ENCODE data around the gene CXCL6.

The CXCL6 gene

DNA sequence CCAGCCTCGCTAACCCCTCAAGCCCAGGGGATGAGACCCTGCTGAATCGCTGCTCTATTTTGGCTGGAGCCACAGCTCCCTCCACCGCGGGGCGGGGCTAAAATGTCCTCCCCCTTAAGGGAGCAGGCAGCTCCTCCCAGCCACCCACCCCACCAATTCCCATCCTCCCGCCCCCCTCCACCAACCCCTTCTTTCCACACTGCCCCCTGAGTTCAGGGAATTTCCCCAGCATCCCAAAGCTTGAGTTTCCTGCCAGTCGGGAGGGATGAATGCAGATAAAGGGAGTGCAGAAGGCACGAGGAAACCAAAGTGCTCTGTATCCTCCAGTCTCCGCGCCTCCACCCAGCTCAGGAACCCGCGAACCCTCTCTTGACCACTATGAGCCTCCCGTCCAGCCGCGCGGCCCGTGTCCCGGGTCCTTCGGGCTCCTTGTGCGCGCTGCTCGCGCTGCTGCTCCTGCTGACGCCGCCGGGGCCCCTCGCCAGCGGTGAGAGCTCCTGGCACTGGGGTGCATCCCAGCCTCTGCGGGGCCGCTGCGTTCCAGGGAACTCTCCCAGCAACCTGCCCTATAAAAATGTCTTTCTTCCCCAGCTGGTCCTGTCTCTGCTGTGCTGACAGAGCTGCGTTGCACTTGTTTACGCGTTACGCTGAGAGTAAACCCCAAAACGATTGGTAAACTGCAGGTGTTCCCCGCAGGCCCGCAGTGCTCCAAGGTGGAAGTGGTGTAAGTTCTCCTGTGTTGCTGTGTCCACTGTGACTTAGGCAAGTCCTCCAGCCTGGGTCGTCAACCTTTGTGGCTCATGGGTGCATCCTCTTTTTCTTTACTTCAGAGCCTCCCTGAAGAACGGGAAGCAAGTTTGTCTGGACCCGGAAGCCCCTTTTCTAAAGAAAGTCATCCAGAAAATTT is at the start of gene CXCL6:
Gene CXCL6 (plus strand): TSS at position 306 of the 907 bp plus-strand sequence. CDS start 73 bp downstream, at position 379.
- no peak within 1 kb of the TSS for H3K27ac ChIP-seq
- TF ChIP-seq CTCF (conservative IDR thresholded peaks at IDR 0.05) (no peak), ZFX (IDR thresholded peaks at IDR 0.05) (no peak)

DNA sequence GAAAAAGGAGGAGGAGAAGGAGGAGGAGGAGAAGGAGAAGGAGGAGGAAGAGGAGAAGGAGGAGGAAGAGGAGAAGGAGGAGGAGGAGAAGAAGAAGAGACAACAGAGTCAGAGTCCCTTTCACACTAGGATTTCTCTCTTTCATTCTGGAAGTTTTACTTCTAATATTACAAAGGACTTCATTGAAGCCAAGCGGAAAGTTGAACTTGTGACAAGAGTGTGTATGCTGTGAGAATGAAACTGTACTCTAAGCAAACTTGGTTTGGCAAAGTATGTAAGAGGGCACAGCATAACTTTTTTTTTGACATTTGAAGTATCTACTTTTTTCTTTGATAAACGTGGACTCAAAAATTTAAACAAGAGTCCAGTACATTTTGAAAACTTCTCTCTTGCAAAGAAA is 48.1 kb upstream of the CXCL6 start:
- no peak overlapping the region for H3K27ac ChIP-seq
- TF ChIP-seq ZFX (IDR thresholded peaks at IDR 0.05) (no peak), CTCF (conservative IDR thresholded peaks at IDR 0.05) (no peak)

DNA sequence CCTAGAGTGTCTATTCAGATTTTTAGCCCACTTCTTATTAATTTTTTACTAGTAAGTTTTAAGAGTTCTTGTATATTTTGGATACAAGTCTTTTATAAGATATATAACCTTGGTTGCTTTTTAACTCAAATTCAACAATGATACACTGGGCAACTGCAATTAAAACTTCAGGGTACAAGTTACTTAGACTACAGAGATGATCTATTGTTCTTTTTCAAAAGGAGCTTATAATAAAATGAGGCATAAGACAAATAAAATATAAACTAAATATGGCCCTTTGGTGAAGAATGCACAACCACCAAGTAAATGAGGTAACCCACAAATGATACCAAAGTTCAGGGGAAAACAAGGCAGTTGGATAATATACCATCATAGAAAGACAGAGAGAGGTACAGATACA is 37.6 kb upstream of the CXCL6 start:
- no peak for TF ChIP-seq ZFX (IDR thresholded peaks at IDR 0.05)
- no peak for TF ChIP-seq CTCF (conservative IDR thresholded peaks at IDR 0.05)
- no peak overlapping the region for H3K27ac ChIP-seq

DNA sequence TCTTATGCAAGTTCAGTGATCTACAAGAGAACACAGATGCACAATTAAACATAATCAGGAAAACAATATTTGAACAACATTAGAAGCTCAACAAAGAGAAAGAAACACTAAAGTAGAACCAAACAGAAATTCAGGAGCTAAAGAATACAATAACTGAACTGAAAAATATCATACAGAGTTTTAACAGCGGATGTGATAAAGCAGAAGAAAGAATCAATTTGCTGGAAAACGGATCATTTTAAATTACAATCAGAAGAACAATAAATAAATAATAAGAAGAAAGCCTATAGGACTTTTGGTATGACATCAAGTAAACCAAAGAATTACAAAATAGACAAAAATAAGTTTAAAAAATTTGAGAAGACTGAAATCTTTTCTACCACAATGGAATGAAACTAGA is 36.3 kb upstream of the CXCL6 start:
- TF ChIP-seq ZFX (IDR thresholded peaks at IDR 0.05) (no peak), CTCF (conservative IDR thresholded peaks at IDR 0.05) (no peak)

DNA sequence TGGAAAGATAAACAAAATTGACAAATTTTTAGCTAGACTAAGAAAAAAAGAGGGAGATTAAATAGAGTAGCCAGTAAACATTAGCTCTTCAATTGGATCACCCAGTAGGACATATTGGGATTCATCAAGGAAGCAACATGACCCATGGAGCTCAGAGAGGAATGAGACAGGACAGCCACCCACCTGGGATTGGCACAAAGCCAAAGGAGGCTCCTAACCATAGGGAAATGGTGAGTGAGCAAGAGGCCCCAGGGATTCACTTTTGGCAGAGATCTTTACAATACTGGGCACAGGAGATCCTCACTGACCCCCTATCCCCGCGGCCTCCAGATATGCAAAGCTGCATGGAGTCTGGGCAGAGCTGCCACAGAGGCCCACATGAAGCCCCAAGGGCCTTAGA is 34.8 kb upstream of the CXCL6 start:
- no peak overlapping the region for H3K27ac ChIP-seq
- TF ChIP-seq CTCF (conservative IDR thresholded peaks at IDR 0.05) (no peak), ZFX (IDR thresholded peaks at IDR 0.05) (no peak)

More for the DNA sequence above, 36.3 kb upstream of the CXCL6 start:
- H3K27ac ChIP-seq, result no peak overlapping the region

DNA sequence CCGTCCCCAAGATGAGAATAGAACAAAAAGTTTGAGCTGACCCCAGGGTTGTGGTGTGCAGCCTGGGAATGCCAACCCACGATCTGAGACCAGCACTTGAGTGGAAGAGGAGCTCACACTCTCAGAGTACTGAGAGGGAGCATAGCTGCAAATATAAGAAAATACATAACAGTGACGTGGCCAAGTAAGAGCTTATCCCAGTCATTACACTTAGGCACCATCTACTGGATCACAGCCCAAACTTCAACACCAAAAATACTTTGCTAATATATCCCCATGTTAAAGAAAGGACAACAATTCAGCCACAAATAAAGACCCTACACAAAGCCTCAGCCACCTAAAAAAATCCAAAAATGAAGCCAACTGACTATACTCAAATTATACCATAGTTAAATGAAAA is 33.3 kb upstream of the CXCL6 start:
- TF ChIP-seq ZFX (IDR thresholded peaks at IDR 0.05) (no peak), CTCF (conservative IDR thresholded peaks at IDR 0.05) (no peak)
- no peak overlapping the region for H3K27ac ChIP-seq

DNA sequence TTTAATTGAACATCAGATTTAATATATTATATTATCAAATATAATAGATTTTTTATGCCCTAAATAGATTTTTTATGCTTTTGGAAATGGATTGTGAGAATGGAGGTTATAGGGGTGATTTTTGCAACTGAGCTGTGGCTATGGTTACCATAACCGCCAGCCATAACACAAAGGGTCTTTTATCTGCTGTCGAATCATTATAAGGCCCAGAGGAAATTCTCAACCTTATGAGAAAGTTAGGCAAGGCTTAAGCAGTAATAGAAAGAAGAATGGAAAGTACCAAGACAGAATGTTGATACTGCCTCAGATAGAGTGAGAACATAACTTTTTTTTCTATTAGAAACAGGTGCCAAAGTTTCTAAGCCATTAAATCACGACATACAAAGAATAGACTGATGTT is 26.3 kb upstream of the CXCL6 start:
- no peak overlapping the region for H3K27ac ChIP-seq
- TF ChIP-seq ZFX (IDR thresholded peaks at IDR 0.05), result no peak
- no peak for TF ChIP-seq CTCF (conservative IDR thresholded peaks at IDR 0.05)

Measured in C4-2B (cell line).